Activated T-cell treated with anti-CD3 and anti-CD28 coated beads for 1 hour (primary cell): Measurements from ENCODE around the gene PRR14L.
"Not testable (repeated sequence)": the region's sequence is repeated elsewhere in the genome, so short reads cannot be mapped to it uniquely, and the experiment has no call there.

Experiments
- DNase-seq: peaks from one replicate; pipeline ENCODE4 v3.0.0-alpha.2; 2020; ENCODE audit warnings: low read depth

PRR14L gene

GRCh38 chr22:31749636-31750364, at the start of gene PRR14L:
PRR14L (minus strand) TSS chr22:31750132; CDS start chr22:31738860, 11,272 bp downstream.
- peak; percentile 100 for DNase-seq

GRCh38 chr22:31799358-31799757, 49.4 kb upstream of the PRR14L start:
- not testable (repeated sequence) for DNase-seq

GRCh38 chr22:31790240-31790639, 40.3 kb upstream of the PRR14L start:
- no peak for DNase-seq

- DNase-seq: no peak
Observed at GRCh38 chr22:31789803-31790202, 39.9 kb upstream of the PRR14L start.

- no peak for DNase-seq
Observed at GRCh38 chr22:31776231-31776630, 26.3 kb upstream of the PRR14L start.

- no peak for DNase-seq
Observed at GRCh38 chr22:31773416-31773815, 23.5 kb upstream of the PRR14L start.

GRCh38 chr22:31768422-31769059, 18.6 kb upstream of the PRR14L start:
- no peak for DNase-seq

GRCh38 chr22:31764785-31765184, 14.9 kb upstream of the PRR14L start:
- DNase-seq: no peak

GRCh38 chr22:31758860-31759259, 8.9 kb upstream of the PRR14L start:
- DNase-seq: not testable (repeated sequence)

GRCh38 chr22:31757265-31757664, 7.3 kb upstream of the PRR14L start:
- DNase-seq: no peak

- DNase-seq: no peak
Observed at GRCh38 chr22:31754813-31755212, 4.9 kb upstream of the PRR14L start.

- DNase-seq: peak; percentile 96
Observed at GRCh38 chr22:31753634-31754501, 3.9 kb upstream of the PRR14L start, which contains the start of gene DEPDC5. DEPDC5 (plus strand) TSS chr22:31754019; CDS start chr22:31754922, 903 bp downstream.

GRCh38 chr22:31753005-31753633, 3.2 kb upstream of the PRR14L start:
- no peak for DNase-seq

GRCh38 chr22:31752096-31752847, 2.3 kb upstream of the PRR14L start:
- DNase-seq: no peak

- no peak for DNase-seq
Observed at GRCh38 chr22:31750365-31751284, 693 bp upstream of the PRR14L start.

- DNase-seq: no peak
Observed at GRCh38 chr22:31748490-31748889, 1.4 kb downstream of the PRR14L start.

GRCh38 chr22:31747441-31747840, 2.5 kb downstream of the PRR14L start:
- DNase-seq: no peak

GRCh38 chr22:31743871-31744270, 6.1 kb downstream of the PRR14L start:
- DNase-seq: no peak

GRCh38 chr22:31742682-31743081, 7.2 kb downstream of the PRR14L start:
- DNase-seq: no peak

- no peak for DNase-seq
Observed at GRCh38 chr22:31742115-31742514, 7.8 kb downstream of the PRR14L start.
